ENCODE data around the gene ZNF132. TPM values are rescaled to one million over a fixed set of nuclear protein-coding genes. Genes with fewer than 3 reads are reported as not detected.

Gene ZNF132
- total RNA-seq, 1 donor from 2014 or later, result 4.0 TPM

DNA sequence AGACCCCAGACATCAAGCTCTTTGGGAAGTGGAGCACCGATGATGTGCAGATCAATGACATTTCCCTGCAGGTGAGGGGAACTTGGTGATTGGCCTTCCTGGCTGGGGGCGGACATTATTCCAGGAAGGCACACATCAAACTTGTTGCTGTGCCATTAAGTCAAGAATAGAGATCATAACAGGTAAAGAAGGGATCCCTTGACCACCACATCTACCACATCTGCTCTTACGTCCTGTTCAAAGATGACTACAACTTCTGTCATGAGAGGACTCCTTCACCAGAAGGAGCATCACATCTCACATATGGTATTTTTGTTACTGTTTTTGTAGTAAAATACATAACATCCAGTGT lies 51.8 kb downstream of the ZNF132 start:
- DNase-seq (ENCODE audit: low spot score), result no peak

DNA sequence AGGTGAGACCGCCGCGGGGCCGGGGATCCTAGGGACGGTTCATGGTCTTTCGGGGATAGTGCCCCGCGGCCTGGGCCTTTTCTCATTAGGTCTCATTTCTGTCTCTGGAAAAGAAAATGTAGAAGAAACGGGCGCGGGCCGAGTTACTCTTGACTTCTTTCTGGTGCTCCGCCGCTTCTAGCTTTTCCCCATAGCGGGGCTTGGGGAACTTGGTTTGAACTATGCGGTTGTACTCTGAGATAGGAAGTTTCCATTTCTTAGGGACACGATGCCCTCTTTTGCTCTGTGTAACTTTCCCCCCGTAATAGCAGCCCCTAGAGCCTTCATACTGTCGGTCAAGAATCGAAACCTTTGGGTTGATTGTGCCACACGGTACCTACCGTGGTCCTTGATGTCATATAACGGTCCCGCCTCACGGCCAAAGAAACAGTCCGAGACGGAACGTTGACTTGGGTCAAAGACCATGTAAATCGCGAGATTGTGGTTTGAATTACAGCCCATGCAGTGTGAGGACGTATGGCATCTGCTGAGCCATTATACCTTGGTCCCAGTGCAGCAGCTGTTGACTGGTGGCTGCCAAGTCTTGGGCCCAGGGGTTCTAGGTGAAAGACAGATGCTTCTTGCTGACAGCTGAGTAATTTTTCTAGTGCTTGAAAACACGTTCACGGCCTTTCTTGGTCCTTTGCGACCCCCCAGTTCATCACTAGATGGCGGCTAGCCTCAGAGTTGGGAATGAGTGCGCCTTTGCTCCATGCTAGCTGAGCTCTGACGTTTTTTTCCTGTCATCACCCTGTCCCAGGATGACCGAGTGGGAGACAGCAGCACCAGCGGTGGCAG lies 52.4 kb downstream of the ZNF132 start:
- DNase-seq (ENCODE audit: low spot score), result no peak

DNA sequence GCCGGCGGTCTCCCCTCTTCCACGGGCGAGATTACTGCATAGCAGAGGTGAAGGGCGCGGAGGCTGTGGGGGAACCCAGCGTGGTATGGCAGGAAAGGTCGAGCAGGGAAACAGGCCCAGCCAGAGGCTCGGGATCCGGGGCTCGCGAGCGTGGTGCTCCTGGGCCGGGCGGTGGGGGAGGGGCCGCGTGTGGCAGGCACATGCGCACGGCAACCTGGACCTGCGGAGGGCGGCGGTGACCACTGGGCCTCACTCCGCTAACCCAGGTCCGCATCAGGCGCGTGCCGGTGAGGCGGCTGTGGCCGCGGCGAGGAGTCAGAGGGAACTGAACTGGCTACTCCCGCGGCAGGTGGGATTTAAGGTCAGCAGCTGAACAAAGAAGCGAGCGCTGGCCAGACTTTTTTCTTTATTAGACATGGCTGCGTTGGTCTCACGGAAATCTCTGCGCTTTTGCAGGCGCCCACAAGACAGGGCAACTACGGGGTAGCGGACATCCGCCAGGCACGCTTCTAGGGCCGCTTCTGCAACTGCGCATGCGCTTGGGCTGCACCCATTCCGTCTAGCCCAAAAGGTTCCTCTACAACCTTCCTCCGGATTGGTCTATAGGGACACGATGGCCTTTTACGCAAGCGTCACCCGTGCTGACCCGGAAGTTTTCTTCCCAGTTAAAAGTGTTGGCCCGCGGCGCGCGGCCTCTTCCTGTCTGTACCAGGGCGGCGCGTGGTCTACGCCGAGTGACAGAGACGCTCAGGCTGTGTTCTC lies 53.2 kb downstream of the ZNF132 start, which contains the start of gene RPS5:
Gene RPS5 (plus strand): TSS at position 694 of the 762 bp plus-strand sequence. CDS start 869 bp downstream, outside the sequence.
- peak; percentile 98 for DNase-seq (ENCODE audit: low spot score)

DNA sequence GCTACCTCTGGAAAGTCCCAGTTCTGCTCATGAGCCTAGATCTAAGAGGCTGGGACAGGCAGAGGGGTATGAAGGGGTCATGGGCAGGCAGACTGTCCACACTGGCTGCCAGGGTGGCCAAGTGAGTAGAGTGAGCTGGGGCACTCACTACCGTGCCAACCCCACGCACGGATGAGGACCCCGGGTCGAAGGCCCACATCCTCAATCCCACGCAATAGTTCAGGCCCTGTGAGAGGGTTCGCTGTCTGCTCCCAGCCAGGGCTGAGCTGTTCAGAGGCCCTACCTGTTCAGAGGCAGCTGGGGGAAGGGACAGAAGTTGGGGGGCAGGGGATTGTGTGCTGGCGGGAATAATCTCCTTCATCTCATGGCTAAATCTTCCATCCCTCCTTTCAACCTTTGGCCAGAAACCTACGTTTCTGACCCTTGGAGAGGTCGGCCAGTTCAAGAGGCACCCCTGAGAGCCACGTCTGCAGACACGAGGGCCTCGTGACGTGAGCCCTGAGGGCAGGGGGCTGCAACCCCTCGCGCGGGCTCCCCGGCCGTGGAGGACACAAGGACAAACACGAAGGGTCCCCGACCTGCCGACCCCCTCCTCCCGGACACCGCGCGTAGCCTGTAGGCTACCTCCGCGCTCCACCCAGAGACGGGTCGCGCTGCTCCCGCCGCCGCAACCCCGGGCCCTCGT lies 53.9 kb downstream of the ZNF132 start:
- no peak for DNase-seq (ENCODE audit: low spot score)

DNA sequence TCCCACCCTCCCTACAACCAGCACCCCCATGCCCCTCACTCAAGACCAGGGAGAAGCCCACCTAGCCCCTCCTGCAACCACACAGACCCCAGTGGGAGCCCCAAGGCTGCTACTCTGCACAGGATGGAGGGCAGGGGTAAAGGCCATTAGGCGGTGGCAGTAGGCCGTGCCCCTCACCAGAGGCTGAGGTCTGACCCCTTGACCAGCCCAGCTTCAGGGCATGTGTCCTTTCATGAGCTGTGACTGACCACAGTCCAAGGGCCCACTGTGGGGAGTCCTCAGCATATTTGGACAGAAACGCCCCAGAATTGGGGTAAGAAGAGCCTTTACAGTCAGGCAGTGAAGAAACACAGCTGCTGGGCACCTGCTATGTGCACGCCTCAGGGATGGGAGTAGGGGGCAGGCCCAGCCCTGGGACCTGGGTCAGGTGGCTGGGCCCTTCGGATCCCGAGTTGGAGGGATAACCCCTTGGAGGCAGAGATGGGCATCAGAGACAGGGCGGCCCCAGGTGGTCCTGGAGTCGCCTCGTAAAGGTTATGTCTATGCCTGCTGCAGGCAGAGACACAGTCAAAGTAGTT lies 54.6 kb downstream of the ZNF132 start:
- no peak for DNase-seq (ENCODE audit: low spot score)

DNA sequence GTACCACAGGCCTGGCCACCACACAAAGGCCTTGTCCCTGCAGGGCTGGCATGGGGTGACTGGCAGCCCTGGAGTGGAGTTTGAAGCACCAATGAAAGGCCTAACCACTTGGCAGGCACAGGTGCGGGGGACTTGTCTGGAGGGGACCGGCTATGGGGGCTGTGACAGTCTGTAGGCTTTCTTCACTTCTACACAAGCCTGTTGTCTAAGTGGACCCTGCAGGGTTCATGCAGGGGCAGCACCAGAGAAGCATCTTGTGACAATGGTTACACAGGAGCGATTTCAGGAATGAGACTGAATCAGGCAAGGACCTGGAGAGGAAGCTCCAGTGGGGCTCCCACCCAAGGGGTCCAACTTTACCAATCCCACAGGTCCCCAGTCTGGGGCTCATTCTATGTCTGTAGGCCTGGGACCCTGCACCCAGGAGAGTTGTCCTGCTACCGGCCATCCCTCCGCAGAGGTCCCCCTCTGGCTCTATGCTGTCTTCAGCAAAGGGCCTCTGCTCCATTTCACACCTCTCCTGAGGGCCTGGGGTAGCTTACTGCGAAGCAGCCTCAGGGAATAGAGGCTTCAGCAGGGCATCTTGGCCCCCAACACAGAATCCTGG lies 56.9 kb downstream of the ZNF132 start:
- no peak for DNase-seq (ENCODE audit: low spot score)

Small RNA genes within 50 kb of the gene (microRNA-seq; reads per million reads assigned to microRNA genes)
- gene MIR4754 (ENCODE audit: borderline number of aligned reads), result not detected

Other genes with a start within 250 kb of the ZNF132 start
- gene ZNF544, start 211.2 kb downstream of the ZNF132 start, total RNA-seq, result 25.2 TPM
- gene ZNF8, start 161.2 kb downstream of the ZNF132 start, total RNA-seq, result 5.1 TPM
- gene ERVK3-1, start 134.8 kb downstream of the ZNF132 start, total RNA-seq, result 30.6 TPM
- 2.5 TPM for gene ZSCAN22, start 113.2 kb downstream of the ZNF132 start, total RNA-seq
- gene A1BG, start 86.7 kb downstream of the ZNF132 start, total RNA-seq, result 8.4 TPM
- 0.19 TPM for gene ZNF497, start 77.4 kb downstream of the ZNF132 start, total RNA-seq
- gene ZNF837, start 59.1 kb downstream of the ZNF132 start, total RNA-seq, result 0.48 TPM
- 673 TPM for gene RPS5, start 52.9 kb downstream of the ZNF132 start, total RNA-seq
- not detected for gene RNF225, start 44.5 kb downstream of the ZNF132 start, total RNA-seq
- 15.4 TPM for gene ZNF584, start 31.5 kb downstream of the ZNF132 start, total RNA-seq
- gene ZNF324B, start 11.5 kb upstream of the ZNF132 start, total RNA-seq, result 5.2 TPM
- 6.7 TPM for gene ZNF324, start 26.9 kb upstream of the ZNF132 start, total RNA-seq
- gene ZNF446, start 36.2 kb upstream of the ZNF132 start, total RNA-seq, result 5.6 TPM
- 6.5 TPM for gene SLC27A5, start 71.8 kb upstream of the ZNF132 start, total RNA-seq
- gene ZBTB45, start 79.7 kb upstream of the ZNF132 start, total RNA-seq, result 11.8 TPM
- 185 TPM for gene TRIM28, start 103.9 kb upstream of the ZNF132 start, total RNA-seq
- 116 TPM for gene CHMP2A, start 115.0 kb upstream of the ZNF132 start, total RNA-seq
- gene UBE2M, start 118.5 kb upstream of the ZNF132 start, total RNA-seq, result 69.4 TPM
- 16.2 TPM for gene MZF1, start 133.2 kb upstream of the ZNF132 start, total RNA-seq